IgD-negative memory B cell (primary cell): ENCODE results near the gene GOPC. TPM values are rescaled to one million over a fixed set of nuclear protein-coding genes. Genes with fewer than 3 reads are reported as not detected.

ENCODE experiments used
- H3K27ac Mint-ChIP-seq, 3 donors: one replicate each; pipeline ENCODE4 v1.8.0; 2020 to 2022; ENCODE audit warnings: mild to moderate bottlenecking in 3 of 3, mixed read lengths in 3 of 3, moderate library complexity in 1 of 3
- H3K27me3 Mint-ChIP-seq: one replicate; pipeline ENCODE4 v1.8.0; 2021; ENCODE audit warnings: mixed read lengths
- H3K36me3 Mint-ChIP-seq: one replicate; pipeline ENCODE4 v1.8.0; 2020; ENCODE audit warnings: mild to moderate bottlenecking, mixed read lengths
- H3K4me1 Mint-ChIP-seq, 3 donors: one replicate each; pipeline ENCODE4 v1.8.0; 2020 to 2022; ENCODE audit warnings: mixed read lengths in 3 of 3, mild to moderate bottlenecking in 1 of 3
- H3K4me3 Mint-ChIP-seq, 4 donors: one replicate each; pipeline ENCODE4 v1.8.0; 2020 to 2022; ENCODE audit warnings: mild to moderate bottlenecking in 4 of 4, mixed read lengths in 4 of 4, moderate library complexity in 3 of 4
- H3K9me3 Mint-ChIP-seq, 3 donors: one replicate each; pipeline ENCODE4 v1.8.0; 2020 to 2021; ENCODE audit warnings: mixed read lengths in 3 of 3, mild to moderate bottlenecking in 1 of 3
- polyA plus RNA-seq: library from polyadenylated mRNA; unstranded; fragments of 300-500 nt; fragmentation: Illumina TruSeq; gene quantifications from one replicate; pipeline ENCODE4 v1.2.3, GENCODE V29; 2021

Gene GOPC
- polyA plus RNA-seq, 1 donor from 2014 or later: 12.3 TPM

DNA sequence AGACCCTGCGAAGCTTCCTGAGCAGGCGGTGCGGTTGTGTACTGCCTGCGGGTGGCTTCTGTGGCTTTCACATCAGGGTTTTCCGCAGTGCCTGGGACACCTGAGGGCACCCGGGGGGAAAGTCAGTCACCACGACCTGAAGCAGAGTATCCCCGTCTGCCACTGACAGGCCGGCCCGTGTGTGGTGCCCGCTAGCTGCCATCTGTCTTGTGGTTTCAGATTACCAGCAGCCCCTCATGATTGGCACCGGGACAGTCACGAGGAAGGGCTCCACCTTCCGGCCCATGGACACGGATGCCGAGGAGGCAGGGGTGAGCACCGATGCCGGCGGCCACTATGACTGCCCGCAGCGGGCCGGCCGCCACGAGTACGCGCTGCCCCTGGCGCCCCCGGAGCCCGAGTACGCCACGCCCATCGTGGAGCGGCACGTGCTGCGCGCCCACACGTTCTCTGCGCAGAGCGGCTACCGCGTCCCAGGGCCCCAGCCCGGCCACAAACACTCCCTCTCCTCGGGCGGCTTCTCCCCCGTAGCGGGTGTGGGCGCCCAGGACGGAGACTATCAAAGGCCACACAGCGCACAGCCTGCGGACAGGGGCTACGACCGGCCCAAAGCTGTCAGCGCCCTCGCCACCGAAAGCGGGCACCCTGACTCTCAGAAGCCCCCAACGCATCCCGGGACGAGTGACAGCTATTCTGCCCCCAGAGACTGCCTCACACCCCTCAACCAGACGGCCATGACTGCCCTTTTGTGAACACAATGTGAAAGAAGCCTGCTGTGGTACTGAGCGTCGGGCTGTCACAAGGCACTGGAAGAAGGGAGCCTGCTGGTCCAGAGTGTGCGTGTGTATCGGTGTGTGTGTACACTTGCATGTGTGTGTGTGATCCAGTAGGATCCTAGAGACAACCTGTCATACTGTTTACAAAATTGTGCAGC, 54.4 kb downstream of the GOPC start:
- Mint-ChIP-seq H3K36me3 (no peaks in the 10 kb centered on the region), H3K4me3 (peak overlapping the region; percentile 48 to 84 (median 77)), H3K27me3 (peaks cover 2% of the 10 kb centered on the region), H3K9me3 (no peaks in the 10 kb centered on the region), H3K4me1 (peaks cover 0 to 8% (median 5%) of the 10 kb centered on the region in 3 donors), H3K27ac (peak overlapping the region in 1 of 3 donors; percentile 8)

DNA sequence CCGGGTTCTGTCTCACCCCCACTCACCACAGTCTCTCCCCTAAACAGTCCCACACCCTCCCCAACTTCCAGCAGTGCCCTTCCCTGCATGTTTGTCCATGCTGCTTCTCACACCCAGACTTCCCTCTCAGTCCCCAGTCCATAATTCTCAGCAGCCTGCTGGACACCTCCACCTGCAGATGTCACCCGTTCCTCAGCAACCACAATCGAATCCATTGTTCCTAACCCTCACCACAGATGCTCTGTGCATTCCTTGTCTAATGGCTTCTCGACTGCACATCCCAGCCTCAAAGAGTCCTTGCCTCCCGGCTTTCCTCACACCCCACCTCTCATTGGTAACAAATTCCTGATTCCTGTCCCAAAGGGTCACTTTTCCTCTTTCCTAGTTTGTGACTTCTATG, 55.6 kb downstream of the GOPC start:
- Mint-ChIP-seq H3K4me3 (peak overlapping the region in 3 of 4 donors; percentile 19 to 63 (median 39)), H3K36me3 (no peaks in the 10 kb centered on the region), H3K27ac (no peak overlapping the region), H3K4me1 (peaks cover 0 to 8% (median 5%) of the 10 kb centered on the region in 3 donors), H3K27me3 (peaks cover 2% of the 10 kb centered on the region), H3K9me3 (no peaks in the 10 kb centered on the region)

DNA sequence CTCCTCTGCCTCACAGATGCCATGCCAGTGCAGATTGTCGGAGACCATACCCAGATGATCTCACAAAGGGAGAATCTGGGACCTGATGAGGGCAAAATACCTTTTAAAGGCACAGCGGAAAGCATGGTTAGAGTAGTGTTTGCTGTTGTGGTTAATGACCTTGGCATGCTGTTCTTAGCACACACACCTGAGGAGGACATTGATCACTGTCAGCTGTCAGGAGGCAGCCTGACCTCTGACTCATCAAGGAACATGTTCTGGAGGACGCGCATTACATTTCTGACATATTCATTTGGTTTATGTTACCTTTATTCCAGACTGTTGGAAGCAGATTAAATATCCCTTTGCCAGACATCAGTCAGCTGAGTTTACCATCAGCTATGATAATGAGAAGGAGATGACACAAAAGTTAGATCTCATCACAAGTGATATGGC, 57.1 kb downstream of the GOPC start:
- no peaks in the 10 kb centered on the region for H3K9me3 Mint-ChIP-seq
- no peaks in the 10 kb centered on the region for H3K36me3 Mint-ChIP-seq
- no peak overlapping the region for H3K27ac Mint-ChIP-seq

DNA sequence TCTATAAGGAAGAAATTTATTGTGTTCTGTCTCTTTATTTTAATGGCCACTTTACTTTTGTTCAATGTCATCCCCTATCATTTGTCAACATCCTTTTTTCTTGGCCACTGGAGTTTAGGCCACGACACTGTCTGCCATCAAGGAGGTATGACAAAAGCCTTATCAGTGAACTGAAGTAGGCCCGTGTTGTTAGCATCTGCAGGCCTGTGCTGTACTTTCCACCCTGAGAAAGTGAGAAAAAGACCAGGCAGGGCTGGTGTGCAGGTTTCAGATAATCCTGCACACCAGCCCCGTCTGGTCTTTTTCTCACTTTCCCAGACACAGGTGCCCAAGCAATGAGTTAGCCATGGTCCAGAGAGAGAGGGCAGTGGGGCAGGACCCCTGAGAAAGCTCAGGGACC, 57.6 kb downstream of the GOPC start:
- peaks cover 2% of the 10 kb centered on the region for H3K27me3 Mint-ChIP-seq
- no peak overlapping the region for H3K4me3 Mint-ChIP-seq
- H3K9me3 Mint-ChIP-seq: no peaks in the 10 kb centered on the region
- peaks cover 0 to 8% (median 5%) of the 10 kb centered on the region in 3 donors for H3K4me1 Mint-ChIP-seq
- no peaks in the 10 kb centered on the region for H3K36me3 Mint-ChIP-seq
- peak overlapping the region in 1 of 3 donors; percentile 9 for H3K27ac Mint-ChIP-seq

More for the DNA sequence above, 57.1 kb downstream of the GOPC start:
- peaks cover 0 to 8% (median 5%) of the 10 kb centered on the region in 3 donors for H3K4me1 Mint-ChIP-seq
- H3K4me3 Mint-ChIP-seq: no peak overlapping the region
- H3K27me3 Mint-ChIP-seq: peaks cover 2% of the 10 kb centered on the region

DNA sequence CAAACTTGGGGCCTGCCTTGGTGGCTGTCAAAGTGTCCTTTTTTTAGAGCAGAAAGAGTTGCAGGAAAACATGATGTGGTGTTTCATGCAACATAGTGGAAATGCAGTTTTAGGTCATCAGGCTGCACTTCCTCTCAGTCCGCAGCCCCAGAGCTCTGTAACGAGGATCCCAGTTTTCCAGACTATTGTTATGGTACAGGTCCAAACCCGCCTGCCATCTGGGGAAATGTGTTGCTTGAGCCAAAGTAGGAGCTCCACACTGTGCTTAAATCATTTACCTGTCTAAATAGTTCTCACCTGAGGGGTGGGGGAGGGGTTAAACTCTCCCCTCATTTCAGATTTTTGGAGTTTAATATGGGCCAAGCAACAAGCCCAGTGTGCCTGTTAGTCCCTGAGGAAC, 59.8 kb downstream of the GOPC start:
- H3K36me3 Mint-ChIP-seq: no peaks in the 10 kb centered on the region
- H3K4me1 Mint-ChIP-seq: peaks cover 0 to 2% (median 2%) of the 10 kb centered on the region in 3 donors
- H3K27ac Mint-ChIP-seq: no peak overlapping the region
- H3K27me3 Mint-ChIP-seq: peaks cover 3% of the 10 kb centered on the region
- no peak overlapping the region for H3K4me3 Mint-ChIP-seq
- H3K9me3 Mint-ChIP-seq: no peaks in the 10 kb centered on the region

DNA sequence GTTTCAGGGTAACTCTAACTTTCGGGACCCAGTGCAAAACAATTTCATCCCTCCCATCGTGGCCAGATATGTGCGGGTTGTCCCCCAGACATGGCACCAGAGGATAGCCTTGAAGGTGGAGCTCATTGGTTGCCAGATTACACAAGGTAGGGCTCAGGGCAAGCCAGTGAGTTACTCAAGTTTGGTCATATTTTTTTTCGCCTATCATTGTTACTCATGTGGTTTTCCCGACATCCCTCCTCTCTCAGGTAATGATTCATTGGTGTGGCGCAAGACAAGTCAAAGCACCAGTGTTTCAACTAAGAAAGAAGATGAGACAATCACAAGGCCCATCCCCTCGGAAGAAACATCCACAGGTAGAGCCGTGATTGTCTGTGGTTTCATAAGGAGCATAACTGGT, 61.6 kb downstream of the GOPC start:
- H3K27me3 Mint-ChIP-seq: peaks cover 3% of the 10 kb centered on the region
- no peaks in the 10 kb centered on the region for H3K36me3 Mint-ChIP-seq
- H3K4me3 Mint-ChIP-seq: no peak overlapping the region
- no peak overlapping the region for H3K27ac Mint-ChIP-seq
- no peaks in the 10 kb centered on the region for H3K4me1 Mint-ChIP-seq
- no peaks in the 10 kb centered on the region for H3K9me3 Mint-ChIP-seq

DNA sequence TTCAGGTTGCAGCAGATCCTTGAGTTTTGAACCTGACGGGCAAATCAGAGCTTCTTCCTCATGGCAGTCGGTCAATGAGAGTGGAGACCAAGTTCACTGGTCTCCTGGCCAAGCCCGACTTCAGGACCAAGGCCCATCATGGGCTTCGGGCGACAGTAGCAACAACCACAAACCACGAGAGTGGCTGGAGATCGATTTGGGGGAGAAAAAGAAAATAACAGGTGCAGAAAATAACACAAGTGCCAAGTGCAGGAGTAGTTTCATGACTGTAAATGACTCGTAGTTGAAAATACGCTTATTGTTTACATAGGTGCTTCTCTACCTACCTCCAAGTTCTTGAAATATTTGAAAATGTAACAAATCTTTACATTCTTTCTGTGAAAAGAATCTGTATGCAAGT, 63.7 kb downstream of the GOPC start:
- H3K4me3 Mint-ChIP-seq: no peak overlapping the region
- peaks cover under 1% of the 10 kb centered on the region for H3K36me3 Mint-ChIP-seq
- H3K9me3 Mint-ChIP-seq: no peaks in the 10 kb centered on the region
- peaks cover 3% of the 10 kb centered on the region for H3K27me3 Mint-ChIP-seq
- H3K27ac Mint-ChIP-seq: no peak overlapping the region
- no peaks in the 10 kb centered on the region for H3K4me1 Mint-ChIP-seq

DNA sequence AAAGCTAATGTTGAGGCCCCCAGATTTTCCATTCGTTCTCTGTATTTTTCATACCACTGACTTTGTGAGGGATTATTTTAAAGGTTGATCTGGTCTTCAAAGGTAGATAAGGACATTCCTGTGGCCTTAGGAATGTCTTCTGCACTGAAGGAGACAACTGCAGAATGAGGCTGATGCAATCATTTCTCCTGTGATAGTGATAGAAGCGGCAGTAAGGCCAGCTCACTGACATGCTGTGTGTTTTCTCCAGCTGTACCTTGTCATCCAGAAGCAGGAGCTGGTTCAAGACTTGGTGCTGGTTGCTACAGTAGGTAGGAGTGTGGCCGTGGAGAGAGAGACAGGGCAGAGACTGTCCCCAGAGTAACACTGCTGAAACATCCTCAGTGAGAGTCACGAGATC, 66.0 kb downstream of the GOPC start:
- Mint-ChIP-seq H3K4me1 (no peaks in the 10 kb centered on the region), H3K36me3 (peaks cover 2% of the 10 kb centered on the region), H3K27me3 (peaks cover 3% of the 10 kb centered on the region), H3K4me3 (no peak overlapping the region), H3K27ac (no peak overlapping the region), H3K9me3 (no peaks in the 10 kb centered on the region)

DNA sequence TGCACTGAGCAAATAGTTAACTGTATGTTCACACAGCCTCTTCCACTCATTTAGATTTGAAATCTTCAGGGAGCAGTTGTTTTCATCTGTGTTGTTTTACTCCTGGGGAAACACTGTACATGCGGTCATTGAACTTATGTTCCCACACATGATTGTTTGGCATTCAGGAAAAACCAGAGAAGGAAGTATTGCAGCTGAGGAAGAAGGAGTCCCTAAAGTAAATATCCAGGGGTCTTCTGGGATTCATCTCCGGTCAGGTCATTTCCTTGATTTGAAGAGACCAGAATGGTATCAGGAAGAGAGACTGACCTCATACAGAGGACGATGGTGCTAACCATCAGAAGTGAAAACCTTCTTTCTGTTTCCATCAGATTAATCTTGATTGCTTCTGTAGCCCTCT, 67.3 kb downstream of the GOPC start:
- H3K27ac Mint-ChIP-seq: no peak overlapping the region
- H3K36me3 Mint-ChIP-seq: peaks cover 2% of the 10 kb centered on the region
- peaks cover 3% of the 10 kb centered on the region for H3K27me3 Mint-ChIP-seq
- H3K4me1 Mint-ChIP-seq: no peaks in the 10 kb centered on the region
- H3K9me3 Mint-ChIP-seq: no peaks in the 10 kb centered on the region
- H3K4me3 Mint-ChIP-seq: no peak overlapping the region

DNA sequence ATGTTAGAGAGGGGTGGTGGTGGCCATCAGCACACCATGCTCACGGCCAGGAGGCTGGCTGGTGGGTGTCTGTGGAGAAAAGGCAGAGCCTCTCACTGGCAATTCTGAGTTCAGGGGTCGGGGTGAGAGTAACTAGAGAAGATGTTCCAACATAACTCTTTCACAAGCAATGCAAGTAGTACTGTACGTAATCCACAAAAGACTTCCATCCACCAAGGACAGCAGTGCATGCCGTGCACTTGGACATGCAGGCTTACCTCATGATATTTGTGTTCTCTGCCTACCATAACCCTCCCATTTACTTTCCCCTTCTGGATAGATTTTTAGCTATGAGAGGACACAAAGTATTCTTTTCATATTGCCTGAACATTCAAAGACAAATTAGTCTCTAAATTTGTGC, 68.5 kb downstream of the GOPC start:
- peak overlapping the region in 1 of 3 donors; percentile 47 for H3K27ac Mint-ChIP-seq
- H3K4me1 Mint-ChIP-seq: no peaks in the 10 kb centered on the region
- H3K4me3 Mint-ChIP-seq: peak overlapping the region in 1 of 4 donors; percentile 39
- no peaks in the 10 kb centered on the region for H3K9me3 Mint-ChIP-seq
- peaks cover 5% of the 10 kb centered on the region for H3K27me3 Mint-ChIP-seq
- peaks cover 2% of the 10 kb centered on the region for H3K36me3 Mint-ChIP-seq

DNA sequence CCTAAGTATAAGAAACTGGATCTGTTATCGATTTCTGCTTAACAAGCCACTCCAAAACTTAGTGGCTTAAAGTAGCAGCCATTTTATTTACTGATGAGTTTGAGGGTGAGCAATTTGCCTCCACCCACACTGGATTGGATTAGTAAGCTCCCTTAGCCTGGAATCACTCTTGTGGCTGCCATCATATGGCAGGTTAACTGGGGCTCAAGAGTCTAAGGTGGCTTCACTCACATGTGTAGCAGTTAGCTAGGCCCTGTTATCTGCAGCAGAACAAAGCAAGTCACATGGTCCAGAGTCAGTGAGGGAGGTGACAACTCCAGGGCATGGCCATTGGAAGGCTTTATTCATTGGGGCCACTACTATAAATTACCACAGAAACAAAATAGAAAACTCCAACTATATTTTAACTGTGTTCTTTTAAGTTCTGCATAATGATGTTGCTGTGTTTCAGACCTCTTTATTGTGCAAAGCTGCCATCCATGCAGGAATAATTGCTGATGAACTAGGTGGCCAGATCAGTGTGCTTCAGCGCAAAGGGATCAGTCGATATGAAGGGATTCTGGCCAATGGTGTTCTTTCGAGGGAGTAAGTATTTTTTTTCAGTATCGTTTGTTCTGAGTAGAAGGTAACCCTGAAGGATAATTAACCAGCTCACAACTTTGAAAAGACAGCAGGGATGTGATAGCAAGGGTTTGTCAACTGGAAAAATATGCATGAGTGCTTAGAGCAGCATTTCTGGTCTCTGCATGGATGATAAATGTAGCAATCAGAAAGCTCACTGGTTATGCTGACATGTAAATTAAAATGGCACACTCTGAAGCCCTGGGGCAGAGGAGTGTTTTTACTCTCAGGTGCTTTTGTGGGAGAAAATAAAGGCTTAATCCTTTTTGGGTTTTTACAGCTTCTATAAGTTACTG, 70.2 kb downstream of the GOPC start:
- Mint-ChIP-seq H3K4me3 (peak overlapping the region in 1 of 4 donors; percentile 18), H3K9me3 (no peaks in the 10 kb centered on the region), H3K27ac (peak overlapping the region in 1 of 3 donors; percentile 67), H3K4me1 (no peaks in the 10 kb centered on the region), H3K36me3 (peaks cover 2% of the 10 kb centered on the region), H3K27me3 (peaks cover 2% of the 10 kb centered on the region)

DNA sequence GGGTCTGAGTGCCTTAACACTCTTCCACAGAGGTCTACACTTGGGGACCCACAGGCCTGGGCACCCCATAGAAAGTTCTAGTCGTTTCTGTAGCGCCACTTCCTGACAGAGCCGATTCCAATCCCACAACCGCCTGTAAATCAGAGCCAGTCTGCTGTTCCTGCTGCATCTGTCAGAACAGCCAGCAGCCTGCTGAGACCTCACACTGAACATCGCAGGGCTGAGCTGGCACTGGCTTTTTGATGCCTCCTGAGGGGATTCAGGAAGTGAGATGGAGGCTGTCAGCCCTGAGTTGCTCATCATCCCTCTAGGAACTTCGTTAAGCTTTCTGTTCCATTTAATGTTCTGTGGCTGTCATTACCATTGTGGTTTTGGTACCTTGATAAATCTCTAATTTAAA, 71.0 kb downstream of the GOPC start:
- Mint-ChIP-seq H3K27ac (no peak overlapping the region), H3K9me3 (no peaks in the 10 kb centered on the region), H3K4me1 (no peaks in the 10 kb centered on the region), H3K36me3 (peaks cover 2% of the 10 kb centered on the region), H3K4me3 (no peak overlapping the region), H3K27me3 (peaks cover 5% of the 10 kb centered on the region)

DNA sequence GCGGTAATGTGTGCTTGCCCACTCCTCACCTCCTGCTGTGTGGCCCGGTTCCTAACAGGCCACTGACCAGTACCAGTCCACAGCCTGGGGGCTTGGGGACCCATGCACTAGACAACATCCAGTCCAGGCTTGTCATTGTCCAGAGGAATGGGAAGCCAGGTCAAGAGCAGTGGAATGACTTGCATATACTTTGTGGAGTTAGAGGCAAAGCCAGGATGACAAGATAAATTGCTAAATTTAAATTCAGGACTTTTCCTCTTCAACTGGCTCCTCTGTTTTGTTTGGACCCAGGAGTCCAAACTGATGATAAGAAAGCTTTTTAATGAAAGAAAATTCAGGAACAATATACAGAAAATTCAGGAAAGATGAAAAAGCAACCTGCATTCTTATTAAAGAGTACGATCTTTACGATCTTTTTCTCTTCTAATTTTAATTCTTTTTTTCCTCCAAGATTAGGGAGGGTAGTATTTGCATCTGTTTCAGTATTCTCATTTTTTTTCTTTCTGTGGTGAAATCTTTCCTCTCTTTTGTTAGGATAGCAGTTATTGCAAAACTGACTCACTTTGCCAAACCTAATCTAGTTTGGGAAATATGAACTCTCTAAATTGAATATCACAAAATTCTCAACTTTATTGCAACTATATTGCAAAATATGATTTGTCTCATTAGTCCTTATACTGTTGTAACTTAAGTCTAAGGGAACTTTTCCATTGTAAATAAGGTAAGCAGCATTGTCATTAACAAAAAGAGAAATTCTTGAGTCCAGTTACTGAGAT, 71.7 kb downstream of the GOPC start:
- H3K27me3 Mint-ChIP-seq: peaks cover 7% of the 10 kb centered on the region
- no peak overlapping the region for H3K27ac Mint-ChIP-seq
- H3K36me3 Mint-ChIP-seq: peaks cover 2% of the 10 kb centered on the region
- no peaks in the 10 kb centered on the region for H3K4me1 Mint-ChIP-seq
- no peaks in the 10 kb centered on the region for H3K9me3 Mint-ChIP-seq
- H3K4me3 Mint-ChIP-seq: no peak overlapping the region

DNA sequence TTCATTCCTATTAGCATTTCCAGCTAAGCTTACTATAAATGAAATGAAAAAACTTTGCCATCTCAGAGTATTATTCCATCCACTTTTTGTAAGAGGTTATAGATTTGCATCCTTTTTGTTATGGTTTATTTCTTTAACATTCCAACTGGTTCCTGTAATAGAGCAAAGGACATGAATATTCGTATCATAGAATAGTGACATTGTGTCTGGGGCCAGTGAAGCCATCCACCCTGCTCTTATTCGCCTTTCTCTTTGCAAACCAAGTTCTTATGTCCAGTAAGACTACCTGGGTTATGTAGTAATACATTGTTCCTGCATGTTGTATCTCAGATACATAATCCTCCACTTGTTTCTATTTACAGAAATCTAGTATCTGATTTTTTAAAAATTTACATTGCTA, 76.7 kb downstream of the GOPC start:
- peaks cover 10% of the 10 kb centered on the region for H3K27me3 Mint-ChIP-seq
- no peaks in the 10 kb centered on the region for H3K36me3 Mint-ChIP-seq
- no peaks in the 10 kb centered on the region for H3K9me3 Mint-ChIP-seq
- no peak overlapping the region for H3K27ac Mint-ChIP-seq
- H3K4me3 Mint-ChIP-seq: no peak overlapping the region
- H3K4me1 Mint-ChIP-seq: no peaks in the 10 kb centered on the region
